ENCODE results near the gene NR6A1.

Gene NR6A1

DNA sequence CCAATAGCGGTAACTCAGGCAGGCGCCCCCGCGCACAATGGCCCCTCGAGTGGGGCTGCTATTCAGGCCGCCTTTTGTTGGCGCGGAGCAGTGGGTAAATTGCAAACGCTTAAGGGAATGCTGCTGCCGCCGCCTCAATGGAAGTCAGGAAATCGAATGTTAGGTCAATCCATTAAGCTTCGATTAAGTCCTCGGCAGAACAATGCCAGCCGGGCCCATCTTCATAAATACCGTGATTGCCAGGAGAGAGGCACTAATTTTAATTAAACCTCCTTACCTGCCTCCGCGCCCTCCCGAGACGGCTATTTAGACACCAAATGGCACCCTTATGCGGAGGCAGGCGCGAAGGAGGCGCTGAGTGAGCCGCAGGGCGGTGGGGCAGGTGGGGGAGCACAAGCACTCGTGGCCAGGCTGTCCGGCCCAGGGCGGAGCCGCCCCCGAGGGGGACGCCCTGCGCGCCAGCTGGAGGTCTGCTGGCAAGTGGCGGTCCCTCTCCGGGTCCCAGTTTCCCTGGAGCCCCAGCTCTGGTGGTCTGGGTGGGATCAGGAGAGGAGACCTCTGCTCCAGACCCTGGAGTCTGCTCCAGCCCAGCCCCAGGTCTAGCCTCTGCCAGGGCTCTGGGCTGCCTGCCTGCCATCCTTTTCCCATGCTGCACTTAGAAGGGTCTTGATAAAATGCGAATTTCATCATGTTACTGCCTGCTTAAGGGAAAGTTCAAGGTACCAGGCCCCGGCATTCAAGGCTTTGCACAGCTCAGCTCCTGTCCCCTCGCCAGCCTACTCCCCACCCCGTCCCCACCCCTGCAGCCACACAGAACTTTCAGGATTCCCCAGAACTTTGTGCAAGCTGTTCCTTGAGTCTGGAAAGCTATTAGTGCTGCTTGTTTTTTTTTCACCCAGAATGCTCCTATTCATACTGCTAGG is 283.6 kb downstream of the NR6A1 start:
- no peaks in the 10 kb centered on the region for H3K36me3 ChIP-seq (ENCODE audit: control insufficient read depth, insufficient read depth, low read length)
- H3K4me1 ChIP-seq (ENCODE audit: control insufficient read depth, insufficient read depth, low read length, poor library complexity, severe bottlenecking): no peaks in the 10 kb centered on the region
- no peaks in the 10 kb centered on the region for H3K27me3 ChIP-seq (replicated peaks; ENCODE audit: control insufficient read depth, insufficient read depth, low read length, poor library complexity, severe bottlenecking)
- DNase-seq: no peak
- no peaks in the 10 kb centered on the region for H3K9me3 ChIP-seq (ENCODE audit: control insufficient read depth, low read length)
- no peak overlapping the region for H3K4me3 ChIP-seq (ENCODE audit: insufficient read depth, low read depth, low read length, poor library complexity, severe bottlenecking)
- no peak overlapping the region for H3K27ac ChIP-seq (ENCODE audit: insufficient read depth, low read length, poor library complexity, severe bottlenecking)

DNA sequence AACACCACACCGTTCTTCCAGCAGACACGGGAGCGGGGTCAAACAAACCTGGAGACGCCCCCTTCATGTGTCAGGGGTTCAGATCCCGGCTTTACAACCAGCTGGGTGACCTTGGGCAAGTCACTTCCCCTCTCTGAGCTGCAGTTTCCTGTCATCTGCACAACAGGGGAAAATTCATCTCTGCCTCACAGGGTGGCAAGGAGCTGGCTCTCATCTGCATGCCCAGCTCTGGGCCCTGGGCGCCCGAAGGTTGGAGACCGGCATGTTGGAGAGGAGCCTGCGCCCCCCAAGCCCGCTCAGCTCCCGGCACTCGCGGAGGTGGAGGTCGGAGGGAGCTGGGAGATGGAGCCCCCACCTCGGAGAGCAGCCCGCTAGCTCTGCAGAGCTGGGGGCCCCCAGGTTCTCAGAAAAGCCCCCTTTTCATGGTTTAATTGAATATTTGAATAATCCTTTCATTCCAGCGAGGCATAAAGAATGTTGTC is 284.3 kb downstream of the NR6A1 start:
- no peaks in the 10 kb centered on the region for H3K4me1 ChIP-seq (ENCODE audit: control insufficient read depth, insufficient read depth, low read length, poor library complexity, severe bottlenecking)
- H3K27me3 ChIP-seq (replicated peaks; ENCODE audit: control insufficient read depth, insufficient read depth, low read length, poor library complexity, severe bottlenecking): no peaks in the 10 kb centered on the region
- H3K4me3 ChIP-seq (ENCODE audit: insufficient read depth, low read depth, low read length, poor library complexity, severe bottlenecking): no peak overlapping the region
- no peaks in the 10 kb centered on the region for H3K36me3 ChIP-seq (ENCODE audit: control insufficient read depth, insufficient read depth, low read length)
- no peak for DNase-seq
- no peak overlapping the region for H3K27ac ChIP-seq (ENCODE audit: insufficient read depth, low read length, poor library complexity, severe bottlenecking)
- H3K9me3 ChIP-seq (ENCODE audit: control insufficient read depth, low read length): no peaks in the 10 kb centered on the region

DNA sequence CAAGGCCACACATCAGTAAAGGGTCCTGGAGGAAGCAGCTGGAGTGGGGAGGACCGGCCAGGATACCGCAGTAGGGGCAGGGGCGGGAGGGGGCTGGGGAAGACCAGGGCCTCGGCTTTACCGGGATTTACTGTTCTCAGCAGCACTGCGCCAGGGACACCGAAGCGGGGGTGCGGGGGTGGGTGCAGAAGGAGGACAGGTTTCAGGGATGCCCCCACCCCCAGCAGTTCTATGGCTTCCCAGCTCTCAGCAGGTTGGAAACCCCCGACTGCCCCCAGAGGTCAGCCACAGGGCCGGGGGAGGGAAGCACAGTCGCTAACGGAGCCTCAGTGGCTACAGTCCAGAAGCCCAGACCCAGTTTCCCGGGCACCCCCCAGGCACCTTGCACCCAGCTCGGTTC is 285.2 kb downstream of the NR6A1 start:
- no peaks in the 10 kb centered on the region for H3K36me3 ChIP-seq (ENCODE audit: control insufficient read depth, insufficient read depth, low read length)
- H3K27me3 ChIP-seq (replicated peaks; ENCODE audit: control insufficient read depth, insufficient read depth, low read length, poor library complexity, severe bottlenecking): no peaks in the 10 kb centered on the region
- H3K9me3 ChIP-seq (ENCODE audit: control insufficient read depth, low read length): no peaks in the 10 kb centered on the region
- no peak for DNase-seq
- no peak overlapping the region for H3K27ac ChIP-seq (ENCODE audit: insufficient read depth, low read length, poor library complexity, severe bottlenecking)
- H3K4me1 ChIP-seq (ENCODE audit: control insufficient read depth, insufficient read depth, low read length, poor library complexity, severe bottlenecking): no peaks in the 10 kb centered on the region
- no peak overlapping the region for H3K4me3 ChIP-seq (ENCODE audit: insufficient read depth, low read depth, low read length, poor library complexity, severe bottlenecking)

GRCh38 chr9:124485201-124485600 is 285.9 kb downstream of the NR6A1 start:
- no peak for DNase-seq
- no peaks in the 10 kb centered on the region for H3K9me3 ChIP-seq (ENCODE audit: control insufficient read depth, low read length)
- no peaks in the 10 kb centered on the region for H3K36me3 ChIP-seq (ENCODE audit: control insufficient read depth, insufficient read depth, low read length)
- no peak overlapping the region for H3K4me3 ChIP-seq (ENCODE audit: insufficient read depth, low read depth, low read length, poor library complexity, severe bottlenecking)
- no peaks in the 10 kb centered on the region for H3K27me3 ChIP-seq (replicated peaks; ENCODE audit: control insufficient read depth, insufficient read depth, low read length, poor library complexity, severe bottlenecking)
- H3K4me1 ChIP-seq (ENCODE audit: control insufficient read depth, insufficient read depth, low read length, poor library complexity, severe bottlenecking): no peaks in the 10 kb centered on the region
- no peak overlapping the region for H3K27ac ChIP-seq (ENCODE audit: insufficient read depth, low read length, poor library complexity, severe bottlenecking)

DNA sequence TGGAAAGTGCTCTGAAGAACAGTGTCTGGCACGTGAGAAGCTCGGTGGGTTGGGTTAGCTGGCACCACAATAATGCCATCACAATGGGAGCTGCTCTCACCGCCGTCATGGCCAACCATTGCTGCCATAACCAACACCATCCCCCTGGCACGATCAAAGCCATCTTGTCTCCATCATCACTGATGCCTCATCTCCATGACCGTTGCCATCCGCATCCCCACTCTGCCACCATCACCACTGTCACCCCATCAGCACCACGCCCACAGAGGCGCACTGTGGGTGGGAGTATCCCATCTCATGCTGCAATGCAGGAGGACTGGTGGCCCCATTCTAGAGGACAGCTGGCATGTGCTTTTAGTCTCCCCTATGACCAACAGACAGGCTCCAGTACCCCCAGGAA is 287.6 kb downstream of the NR6A1 start:
- Histone ChIP-seq H3K36me3 (ENCODE audit: control insufficient read depth, insufficient read depth, low read length) (no peaks in the 10 kb centered on the region), H3K27me3 (replicated peaks; ENCODE audit: control insufficient read depth, insufficient read depth, low read length, poor library complexity, severe bottlenecking) (peaks cover 4% of the 10 kb centered on the region), H3K4me3 (ENCODE audit: insufficient read depth, low read depth, low read length, poor library complexity, severe bottlenecking) (no peak overlapping the region), H3K4me1 (ENCODE audit: control insufficient read depth, insufficient read depth, low read length, poor library complexity, severe bottlenecking) (no peaks in the 10 kb centered on the region), H3K9me3 (ENCODE audit: control insufficient read depth, low read length) (no peaks in the 10 kb centered on the region), H3K27ac (ENCODE audit: insufficient read depth, low read length, poor library complexity, severe bottlenecking) (no peak overlapping the region)
- no peak for DNase-seq

- H3K9me3 ChIP-seq (ENCODE audit: control insufficient read depth, low read length): no peaks in the 10 kb centered on the region
- no peak overlapping the region for H3K27ac ChIP-seq (ENCODE audit: insufficient read depth, low read length, poor library complexity, severe bottlenecking)
- DNase-seq: no peak
- no peaks in the 10 kb centered on the region for H3K36me3 ChIP-seq (ENCODE audit: control insufficient read depth, insufficient read depth, low read length)
- no peak overlapping the region for H3K4me3 ChIP-seq (ENCODE audit: insufficient read depth, low read depth, low read length, poor library complexity, severe bottlenecking)
- H3K27me3 ChIP-seq (replicated peaks; ENCODE audit: control insufficient read depth, insufficient read depth, low read length, poor library complexity, severe bottlenecking): peaks cover 6% of the 10 kb centered on the region
- no peaks in the 10 kb centered on the region for H3K4me1 ChIP-seq (ENCODE audit: control insufficient read depth, insufficient read depth, low read length, poor library complexity, severe bottlenecking)
These were observed 288.6 kb downstream of the NR6A1 start for GRCh38 chr9:124482431-124483031.

DNA sequence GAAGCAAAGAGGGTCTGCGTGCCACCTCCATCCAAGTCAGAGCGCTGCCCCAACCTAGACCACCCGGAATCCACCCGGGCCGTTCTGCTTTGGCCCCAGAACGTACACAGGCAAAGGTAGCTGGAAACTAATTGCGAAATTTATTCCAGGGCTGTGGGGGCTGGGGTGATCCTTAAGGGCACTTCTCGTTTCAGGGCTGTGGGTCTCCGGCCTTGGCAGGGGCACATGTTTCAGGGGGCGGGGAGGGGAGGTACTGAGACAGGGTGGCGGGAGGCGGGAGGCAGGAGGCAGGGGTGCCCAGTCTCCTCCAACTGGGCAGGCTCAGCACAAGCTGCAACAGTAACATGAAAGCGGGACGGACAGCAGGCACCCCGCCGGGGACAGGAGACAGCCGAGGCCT is 290.0 kb downstream of the NR6A1 start:
- H3K9me3 ChIP-seq (ENCODE audit: control insufficient read depth, low read length): no peaks in the 10 kb centered on the region
- no peak overlapping the region for H3K4me3 ChIP-seq (ENCODE audit: insufficient read depth, low read depth, low read length, poor library complexity, severe bottlenecking)
- no peak overlapping the region for H3K27ac ChIP-seq (ENCODE audit: insufficient read depth, low read length, poor library complexity, severe bottlenecking)
- H3K36me3 ChIP-seq (ENCODE audit: control insufficient read depth, insufficient read depth, low read length): no peaks in the 10 kb centered on the region
- H3K27me3 ChIP-seq (replicated peaks; ENCODE audit: control insufficient read depth, insufficient read depth, low read length, poor library complexity, severe bottlenecking): peaks cover 13% of the 10 kb centered on the region
- H3K4me1 ChIP-seq (ENCODE audit: control insufficient read depth, insufficient read depth, low read length, poor library complexity, severe bottlenecking): no peaks in the 10 kb centered on the region
- no peak for DNase-seq

GRCh38 chr9:124480621-124480981 is 290.5 kb downstream of the NR6A1 start:
- no peak overlapping the region for H3K27ac ChIP-seq (ENCODE audit: insufficient read depth, low read length, poor library complexity, severe bottlenecking)
- H3K4me1 ChIP-seq (ENCODE audit: control insufficient read depth, insufficient read depth, low read length, poor library complexity, severe bottlenecking): no peaks in the 10 kb centered on the region
- H3K27me3 ChIP-seq (replicated peaks; ENCODE audit: control insufficient read depth, insufficient read depth, low read length, poor library complexity, severe bottlenecking): peaks cover 13% of the 10 kb centered on the region
- H3K36me3 ChIP-seq (ENCODE audit: control insufficient read depth, insufficient read depth, low read length): no peaks in the 10 kb centered on the region
- no peaks in the 10 kb centered on the region for H3K9me3 ChIP-seq (ENCODE audit: control insufficient read depth, low read length)
- no peak overlapping the region for H3K4me3 ChIP-seq (ENCODE audit: insufficient read depth, low read depth, low read length, poor library complexity, severe bottlenecking)
- DNase-seq: no peak

DNA sequence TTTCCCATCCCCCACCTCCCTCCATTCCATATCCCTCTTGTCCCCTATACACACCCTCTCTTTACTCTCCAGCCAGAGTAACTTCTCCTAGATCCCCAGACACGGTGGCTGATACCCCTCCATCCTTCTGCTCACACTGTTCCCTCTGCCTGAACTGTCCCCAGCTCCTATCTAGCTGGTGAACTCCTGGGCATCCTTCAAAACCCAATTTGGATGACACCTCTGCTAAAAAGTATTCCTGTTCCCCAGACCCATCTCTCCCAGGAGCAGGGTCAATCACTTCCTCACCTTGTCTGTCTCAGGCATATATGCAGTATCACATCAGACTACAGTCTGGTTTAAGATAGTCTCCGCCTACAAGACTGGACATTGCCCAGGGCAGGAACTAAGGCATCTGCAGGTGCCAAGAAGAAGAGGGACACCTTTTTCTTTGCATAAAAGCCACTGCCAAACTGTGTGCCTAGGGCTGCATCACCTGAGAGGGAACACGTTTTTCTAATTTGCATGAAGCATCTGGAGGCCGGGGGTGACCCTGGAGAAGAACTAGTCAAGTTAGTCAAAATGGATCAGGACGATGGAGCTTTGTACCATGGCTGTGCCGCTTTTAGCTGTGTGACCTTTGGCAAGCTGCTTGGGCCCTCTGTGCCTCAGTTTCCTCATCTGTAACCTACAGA is 291.0 kb downstream of the NR6A1 start:
- no peaks in the 10 kb centered on the region for H3K4me1 ChIP-seq (ENCODE audit: control insufficient read depth, insufficient read depth, low read length, poor library complexity, severe bottlenecking)
- H3K9me3 ChIP-seq (ENCODE audit: control insufficient read depth, low read length): no peaks in the 10 kb centered on the region
- no peak overlapping the region for H3K4me3 ChIP-seq (ENCODE audit: insufficient read depth, low read depth, low read length, poor library complexity, severe bottlenecking)
- peaks cover 13% of the 10 kb centered on the region for H3K27me3 ChIP-seq (replicated peaks; ENCODE audit: control insufficient read depth, insufficient read depth, low read length, poor library complexity, severe bottlenecking)
- no peak overlapping the region for H3K27ac ChIP-seq (ENCODE audit: insufficient read depth, low read length, poor library complexity, severe bottlenecking)
- H3K36me3 ChIP-seq (ENCODE audit: control insufficient read depth, insufficient read depth, low read length): no peaks in the 10 kb centered on the region
- DNase-seq: no peak

GRCh38 chr9:124479371-124479770 is 291.7 kb downstream of the NR6A1 start:
- DNase-seq: no peak
- Histone ChIP-seq H3K4me1 (ENCODE audit: control insufficient read depth, insufficient read depth, low read length, poor library complexity, severe bottlenecking) (no peaks in the 10 kb centered on the region), H3K36me3 (ENCODE audit: control insufficient read depth, insufficient read depth, low read length) (no peaks in the 10 kb centered on the region), H3K27ac (ENCODE audit: insufficient read depth, low read length, poor library complexity, severe bottlenecking) (no peak overlapping the region), H3K27me3 (replicated peaks; ENCODE audit: control insufficient read depth, insufficient read depth, low read length, poor library complexity, severe bottlenecking) (peaks cover 13% of the 10 kb centered on the region), H3K9me3 (ENCODE audit: control insufficient read depth, low read length) (no peaks in the 10 kb centered on the region), H3K4me3 (ENCODE audit: insufficient read depth, low read depth, low read length, poor library complexity, severe bottlenecking) (no peak overlapping the region)

Measured in effector memory CD4-positive, alpha-beta T cell (primary cell).